NCI-H446 (cell line): ENCODE results near the gene C3orf18.

Source experiments
- DNase-seq, 2 experiments: peaks; one replicate each; lab custom pipeline; 2025; lab: John Stamatoyannopoulos, UW

The C3orf18 gene

DNA sequence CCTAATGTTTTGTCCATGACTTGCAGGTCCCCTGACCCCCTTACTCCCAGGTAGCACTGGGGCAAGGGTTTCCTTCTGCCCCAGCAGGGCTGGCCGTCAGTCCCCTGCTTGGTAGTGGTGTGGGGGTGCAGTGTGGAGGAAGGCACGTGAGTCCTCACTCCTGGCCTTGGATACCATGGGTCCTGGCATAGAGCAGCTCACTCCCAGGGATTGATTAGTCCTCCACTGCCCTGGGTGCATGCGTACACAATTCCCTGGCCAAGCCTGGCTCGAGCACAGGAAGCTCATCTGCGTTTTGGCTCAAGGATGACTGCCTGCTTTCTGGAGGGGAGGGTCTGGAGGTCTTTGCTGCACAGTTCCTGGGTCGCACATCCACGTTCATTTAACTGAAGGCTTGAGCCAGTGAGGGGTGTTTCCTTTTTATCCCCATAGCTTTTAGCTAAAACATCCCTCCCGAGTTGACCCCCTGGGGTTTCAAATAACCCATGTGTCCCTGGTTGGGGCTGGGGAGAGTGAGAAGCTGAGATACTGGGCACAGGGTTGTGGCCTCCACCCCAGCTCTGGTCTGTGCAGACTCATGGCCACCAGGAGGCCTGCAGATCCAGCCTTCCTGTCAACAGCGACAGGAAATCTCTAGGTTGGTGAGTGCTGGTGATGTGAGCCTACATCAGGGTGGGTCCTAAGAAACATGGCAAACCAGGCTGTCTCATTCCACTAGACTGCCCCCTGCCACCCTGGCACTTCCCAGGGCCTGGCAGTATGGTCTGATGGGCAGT lies 13.3 kb upstream of the C3orf18 start:
- DNase-seq: no peak

DNA sequence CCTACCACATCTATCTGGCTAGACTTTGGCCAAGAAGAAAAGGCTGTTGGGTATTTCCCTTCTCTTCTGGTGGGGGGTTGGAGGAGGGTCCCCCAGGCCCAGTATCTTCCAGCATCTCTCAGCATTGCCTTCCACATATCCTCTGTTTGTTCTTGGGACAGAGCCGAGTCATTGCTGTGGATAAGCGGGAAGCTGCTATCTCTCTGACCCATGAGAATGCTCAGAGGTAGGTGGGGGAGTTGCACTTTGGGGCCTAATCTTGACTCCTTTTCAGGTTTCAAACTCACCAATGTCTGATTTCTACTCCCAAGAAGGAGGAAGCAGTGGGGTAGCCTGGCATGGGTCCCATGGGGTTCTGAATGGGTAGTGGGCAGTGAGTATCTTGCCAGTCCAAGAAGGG lies 9.8 kb upstream of the C3orf18 start:
- DNase-seq: no peak

DNA sequence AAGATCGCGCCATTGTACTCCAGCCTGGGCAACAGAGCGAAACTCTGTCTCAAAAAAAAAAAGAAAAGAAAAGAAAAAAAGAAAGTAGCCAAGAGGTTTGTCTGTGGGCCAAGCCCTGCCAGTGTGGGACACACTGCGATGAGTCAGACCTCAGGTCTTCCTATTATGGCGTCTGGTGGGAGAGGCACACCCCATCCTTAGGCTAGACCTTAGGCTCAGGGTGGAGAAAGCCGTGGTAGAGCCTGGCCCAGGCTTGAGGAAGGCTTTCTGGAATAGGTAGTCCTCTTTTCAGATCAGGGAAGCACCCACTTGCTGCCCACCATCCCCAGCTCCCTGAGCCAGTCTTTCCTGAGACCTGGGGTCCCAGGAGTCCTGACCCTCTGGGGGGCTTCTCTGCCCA lies 7.8 kb upstream of the C3orf18 start:
- DNase-seq: no peak

DNA sequence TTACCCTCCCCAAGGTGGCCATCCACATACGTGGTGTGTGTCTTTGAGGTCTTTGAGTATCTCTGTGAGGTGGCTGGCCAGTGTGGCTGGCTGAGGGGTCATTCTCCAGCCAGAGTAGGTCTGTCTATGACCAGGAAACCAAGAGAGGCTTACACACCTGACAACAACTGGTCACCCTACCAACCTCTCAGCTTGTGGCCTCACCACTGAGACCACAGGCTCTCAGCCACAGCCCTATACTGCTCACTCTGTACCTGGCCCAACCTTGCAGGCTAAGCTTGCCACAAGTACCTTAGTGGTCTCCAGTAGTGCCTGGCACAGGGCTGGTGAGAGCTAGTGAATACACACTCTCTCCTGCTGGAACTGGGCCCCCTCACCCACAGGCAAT lies 6.9 kb upstream of the C3orf18 start:
- DNase-seq: no peak

DNA sequence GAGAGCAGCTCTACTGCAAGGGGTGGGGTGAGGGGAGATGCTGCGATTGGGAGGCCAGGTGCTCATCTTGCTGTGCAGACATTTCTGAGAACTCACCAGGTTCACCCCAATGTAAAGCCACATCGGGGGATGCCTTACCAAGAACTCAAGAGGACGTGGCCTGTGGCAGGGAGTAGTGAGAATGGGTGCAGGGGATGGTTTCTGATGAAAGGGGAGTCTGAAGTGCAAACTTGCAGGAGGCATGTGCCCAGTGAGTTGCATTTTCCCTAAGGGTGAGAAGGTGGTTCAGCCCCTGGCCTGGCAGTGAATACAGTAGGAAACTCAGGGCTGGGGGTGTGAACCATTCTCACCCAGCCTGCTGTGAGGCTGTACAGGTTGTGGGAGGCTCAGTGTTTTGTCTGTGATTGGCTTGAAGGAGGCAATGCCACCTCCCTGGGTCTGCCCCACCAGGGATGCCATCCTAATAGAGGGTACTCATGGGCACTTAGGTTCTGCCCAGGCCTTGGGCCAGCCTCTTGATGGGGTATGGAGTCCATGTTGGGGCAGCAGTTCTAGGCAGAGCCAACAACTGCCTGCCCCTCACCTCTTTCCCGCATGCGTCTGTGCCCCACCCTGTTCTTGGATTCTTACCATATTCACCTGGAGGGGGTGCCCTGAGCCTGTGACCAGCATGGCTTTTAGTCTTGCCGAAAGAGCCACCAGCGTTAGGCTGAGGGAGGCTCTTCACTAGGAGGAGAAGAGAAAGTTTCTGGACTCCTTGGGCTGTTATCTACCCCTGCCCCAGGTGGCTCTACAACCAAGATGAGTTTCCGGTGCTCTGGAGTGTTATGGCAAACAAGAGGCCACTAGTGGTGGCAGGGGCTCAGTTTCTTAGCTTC lies 6.3 kb upstream of the C3orf18 start:
- no peak for DNase-seq

DNA sequence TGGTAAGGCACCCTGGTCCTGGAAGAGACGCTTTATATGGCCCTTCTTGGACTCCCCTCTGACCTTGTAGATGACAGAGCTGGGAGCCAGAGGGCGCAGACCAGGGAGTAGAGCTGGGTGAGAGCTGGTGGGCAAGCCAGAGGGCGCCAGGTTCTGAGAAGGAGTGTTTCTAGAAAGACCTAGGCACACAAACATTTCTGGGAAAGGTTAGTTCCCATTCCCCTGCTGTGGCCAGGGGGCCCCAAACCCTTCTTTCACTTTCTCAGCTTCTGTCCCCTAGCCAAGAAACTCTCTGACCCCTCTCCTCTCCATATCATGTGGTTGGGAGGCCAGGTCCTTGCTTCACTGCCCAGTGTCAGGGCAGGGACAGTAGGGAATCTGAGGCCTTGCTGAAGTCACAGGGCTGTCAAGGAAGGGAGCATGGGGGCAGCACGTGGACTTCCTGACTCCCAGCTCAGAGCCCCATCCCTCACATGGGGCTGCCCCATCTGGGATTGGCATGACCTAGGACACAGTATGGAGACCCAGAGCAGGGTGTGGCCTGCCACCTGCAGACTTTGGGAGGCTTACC lies 5.3 kb upstream of the C3orf18 start:
- DNase-seq: no peak

DNA sequence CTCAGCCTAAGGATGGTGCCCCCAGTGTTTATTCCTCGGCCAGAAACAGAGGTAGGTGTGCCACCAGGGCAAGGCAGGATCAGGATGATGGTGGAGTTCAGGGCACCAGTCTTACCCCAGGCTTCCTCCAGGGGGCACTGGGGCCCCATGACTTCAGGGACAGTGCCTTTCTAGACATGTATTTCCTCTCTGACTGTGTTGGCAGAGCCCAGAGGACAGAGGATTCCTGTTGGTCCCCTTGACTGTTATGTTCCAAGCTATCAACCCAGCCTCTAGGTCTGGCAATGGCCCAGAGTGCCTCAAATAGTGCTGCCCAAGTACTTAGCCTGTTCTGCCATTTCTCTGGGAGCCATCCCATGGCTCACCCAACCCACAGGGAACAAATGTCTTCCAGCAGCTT lies 4.6 kb upstream of the C3orf18 start:
- DNase-seq: peak; percentile 4 to 52

DNA sequence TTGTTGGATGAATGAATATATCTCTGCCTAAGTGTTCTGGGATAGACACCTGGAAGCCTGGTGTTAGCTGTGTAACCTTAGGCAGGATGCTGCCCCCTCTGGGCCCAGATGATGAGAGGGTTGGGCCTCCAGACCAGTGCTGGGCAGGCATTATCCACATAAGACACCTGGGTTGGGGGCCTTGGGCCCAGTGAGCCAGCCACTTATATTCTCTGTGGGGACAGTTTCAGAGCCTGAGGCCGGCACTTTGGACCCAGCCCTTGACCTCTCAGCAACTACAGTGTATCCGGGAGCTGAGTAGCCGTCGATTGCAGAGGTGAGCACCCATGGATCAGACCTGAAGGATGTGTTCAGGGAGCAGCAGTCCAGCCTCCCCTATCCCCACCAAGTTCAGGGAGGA lies 3.9 kb upstream of the C3orf18 start:
- no peak for DNase-seq

DNA sequence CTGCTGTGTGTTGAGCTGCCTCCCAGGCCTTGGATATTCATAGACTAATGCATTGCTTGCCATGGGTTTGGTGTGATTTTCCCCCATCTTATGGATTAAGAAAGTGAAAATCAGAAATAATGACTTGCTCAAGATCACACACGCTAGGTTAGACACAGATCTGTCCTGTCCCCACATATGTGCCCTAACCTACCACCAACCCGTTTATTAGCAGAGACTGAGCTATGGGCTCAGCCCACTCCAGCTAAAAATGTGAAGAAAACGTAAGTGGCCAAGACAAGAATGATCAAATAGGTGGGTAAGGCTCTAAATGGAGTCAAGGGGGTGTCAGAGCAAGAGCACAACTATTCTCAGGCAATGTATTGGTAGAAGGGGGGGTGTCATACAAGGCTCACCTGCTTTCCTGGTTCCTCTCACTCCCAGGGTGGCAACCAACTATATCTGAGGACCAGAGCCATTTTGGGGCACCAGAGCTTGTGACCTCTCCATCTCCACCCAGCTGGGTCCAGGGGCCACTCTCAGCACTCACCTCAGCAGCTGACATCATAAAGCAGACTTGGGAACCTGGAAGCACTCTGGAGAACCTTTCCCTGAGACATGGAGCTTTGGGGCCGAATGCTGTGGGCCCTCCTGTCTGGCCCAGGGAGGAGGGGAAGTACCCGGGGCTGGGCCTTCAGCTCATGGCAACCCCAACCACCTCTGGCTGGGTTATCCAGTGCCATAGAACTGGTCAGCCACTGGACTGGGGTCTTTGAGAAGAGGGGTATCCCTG lies 3.1 kb upstream of the C3orf18 start:
- no peak for DNase-seq

DNA sequence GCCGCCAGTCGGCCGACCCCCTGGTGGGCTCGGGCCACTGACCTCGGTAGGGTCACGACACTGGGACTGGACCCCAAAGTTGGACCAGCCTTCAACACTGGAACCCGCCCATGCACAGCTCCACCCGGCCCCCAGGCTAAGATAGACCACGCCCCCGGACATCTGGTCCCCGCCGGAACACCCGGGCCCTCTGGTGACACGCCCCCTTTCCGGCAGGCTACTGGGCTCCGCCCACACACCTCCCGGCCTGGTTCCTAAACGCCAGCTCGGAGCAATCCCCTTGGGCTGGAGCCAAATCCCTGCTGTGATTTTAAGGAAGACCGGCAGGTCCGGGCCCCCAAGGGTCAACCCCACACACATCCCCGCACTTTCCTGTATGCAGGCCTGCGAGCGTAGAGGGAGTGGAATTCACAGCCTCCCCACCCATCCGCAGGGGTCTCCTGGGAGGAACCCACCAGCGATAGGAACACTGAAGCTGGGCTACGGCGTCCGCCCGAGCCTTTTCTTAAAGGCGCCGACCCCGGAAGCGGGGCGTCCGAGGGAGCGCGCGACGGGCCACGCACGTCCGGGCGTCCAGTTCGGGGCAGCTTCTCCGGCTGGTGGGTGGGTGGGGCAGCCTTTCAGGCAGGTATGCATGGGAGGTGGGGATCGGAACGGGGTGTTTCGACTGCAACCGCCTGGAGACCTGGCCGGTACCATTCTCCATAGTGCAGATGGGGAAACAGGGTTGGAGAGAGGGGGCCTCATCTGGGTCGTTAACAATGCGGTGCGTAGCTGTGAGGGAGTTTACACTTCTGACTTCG lies 1.6 kb upstream of the C3orf18 start, which contains the start of gene HEMK1:
HEMK1 (plus strand) TSS at position 576 of the 803 bp plus-strand sequence. CDS start 1,583 bp downstream, outside the sequence.
- peak; percentile 82 to 91 for DNase-seq

DNA sequence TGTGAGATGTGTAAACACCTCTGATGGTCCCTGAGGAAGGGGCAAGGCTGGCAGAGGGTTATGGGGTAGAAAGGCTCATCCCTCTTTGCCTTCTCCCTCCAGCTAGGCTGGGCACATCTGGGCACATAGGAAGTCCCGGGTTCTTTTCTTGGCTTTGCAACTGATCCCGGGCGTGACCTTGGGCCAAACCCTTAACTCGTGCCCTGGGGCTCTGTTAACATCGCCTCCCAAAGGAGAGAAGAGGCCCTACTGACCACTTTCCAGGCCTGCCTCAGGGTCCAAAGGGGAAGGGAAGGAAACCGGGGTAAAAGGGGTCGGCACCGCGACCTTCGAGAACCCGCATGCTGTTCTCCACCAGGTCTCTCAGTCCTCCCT lies 549 bp downstream of the C3orf18 start:
- no peak for DNase-seq

DNA sequence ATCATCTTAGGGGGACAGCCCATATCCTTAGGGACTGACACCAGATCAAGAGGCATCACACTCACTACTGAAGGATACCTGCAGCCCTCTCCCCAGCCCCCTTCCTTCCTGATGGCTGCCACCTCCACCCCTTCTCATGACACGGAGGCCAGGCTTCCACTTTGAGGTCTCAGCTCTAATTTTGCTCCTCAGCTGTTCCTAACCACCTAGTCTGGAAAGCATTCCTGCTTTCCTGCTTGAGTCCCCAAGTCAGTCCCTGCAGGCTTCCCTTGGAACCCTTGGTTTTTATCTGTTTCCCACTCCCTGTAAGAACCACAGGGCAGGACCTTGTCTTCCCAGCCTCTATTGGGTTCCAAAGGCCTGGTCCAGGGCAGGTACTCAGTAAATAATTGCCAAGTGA lies 3.2 kb downstream of the C3orf18 start:
- DNase-seq: no peak

DNA sequence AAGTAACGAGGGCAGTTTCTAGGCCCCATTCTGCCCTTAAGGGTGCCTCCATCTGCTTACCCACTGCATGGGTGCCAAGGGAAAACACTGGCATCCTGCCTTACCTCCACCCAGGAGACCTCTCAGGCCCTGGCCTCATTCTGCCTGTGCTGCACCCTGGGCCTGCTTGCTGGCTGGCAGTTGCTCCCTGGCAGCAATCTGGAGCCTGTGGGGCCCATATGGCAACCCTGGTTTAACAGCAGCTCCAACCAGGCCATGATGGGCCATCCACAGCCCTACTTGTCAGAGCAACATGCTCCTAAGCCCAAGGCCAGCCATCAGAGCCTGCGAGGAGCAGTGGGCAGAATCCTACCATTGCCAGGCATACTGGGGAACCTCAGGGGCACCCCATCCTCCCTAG lies 3.7 kb downstream of the C3orf18 start:
- DNase-seq: peak; percentile 19 to 87

DNA sequence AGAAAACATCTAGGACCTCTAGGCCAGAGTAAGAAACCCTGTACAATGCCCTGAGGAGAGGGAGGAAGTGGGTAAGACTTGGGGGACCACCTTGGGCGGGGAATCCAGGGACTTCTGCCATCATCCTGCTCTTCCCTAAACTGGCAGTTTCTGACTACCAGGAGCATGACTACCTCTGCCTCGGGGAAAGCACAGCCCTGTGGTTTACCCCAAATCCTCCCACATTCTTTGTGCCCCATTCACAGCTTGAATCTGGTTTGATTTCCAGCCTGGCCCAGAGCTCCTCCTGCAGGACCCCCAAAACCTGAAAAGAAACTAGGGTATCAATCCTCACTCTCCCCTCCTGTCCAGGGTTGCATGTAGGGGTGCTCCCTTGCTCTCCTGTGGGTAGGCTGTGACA lies 4.7 kb downstream of the C3orf18 start:
- DNase-seq: no peak

DNA sequence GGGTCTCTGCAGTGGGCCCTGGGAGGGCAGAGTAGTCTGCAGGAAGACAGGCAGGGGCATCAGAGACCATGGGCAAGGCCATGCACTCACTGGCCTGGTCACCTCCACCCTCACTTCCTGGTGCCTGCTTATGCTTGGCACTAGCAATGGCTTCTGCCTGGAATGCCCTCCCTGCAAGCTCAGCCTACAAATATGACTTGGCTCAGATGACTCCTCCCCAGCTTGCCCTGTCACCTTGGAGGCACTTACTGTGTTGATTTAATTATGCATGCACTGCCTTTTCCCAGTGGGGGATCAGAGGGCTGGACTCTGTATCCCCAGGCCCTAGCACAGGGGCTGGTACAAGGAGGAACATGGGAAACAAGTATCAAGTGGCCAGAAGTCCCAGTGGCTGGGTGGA lies 7.8 kb downstream of the C3orf18 start:
- no peak for DNase-seq

DNA sequence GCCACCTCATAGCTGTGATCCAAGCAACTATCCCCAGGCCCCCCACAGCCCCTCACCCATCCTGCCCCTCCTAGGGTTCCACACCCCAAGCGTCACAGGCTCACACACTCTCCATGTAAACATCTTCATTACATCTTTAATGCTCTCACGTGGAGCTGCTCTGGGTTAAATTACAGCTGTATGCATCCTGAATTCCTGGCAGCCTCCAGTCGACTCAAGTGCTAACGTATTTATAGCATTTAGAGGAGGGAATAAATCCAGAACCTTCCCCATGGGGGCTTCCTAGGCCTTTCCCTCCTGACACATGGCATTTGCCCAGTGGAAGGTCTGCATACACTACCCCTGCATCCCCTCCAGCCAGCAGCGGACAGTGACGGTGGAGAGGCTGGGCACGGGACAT lies 9.6 kb downstream of the C3orf18 start:
- DNase-seq: no peak

DNA sequence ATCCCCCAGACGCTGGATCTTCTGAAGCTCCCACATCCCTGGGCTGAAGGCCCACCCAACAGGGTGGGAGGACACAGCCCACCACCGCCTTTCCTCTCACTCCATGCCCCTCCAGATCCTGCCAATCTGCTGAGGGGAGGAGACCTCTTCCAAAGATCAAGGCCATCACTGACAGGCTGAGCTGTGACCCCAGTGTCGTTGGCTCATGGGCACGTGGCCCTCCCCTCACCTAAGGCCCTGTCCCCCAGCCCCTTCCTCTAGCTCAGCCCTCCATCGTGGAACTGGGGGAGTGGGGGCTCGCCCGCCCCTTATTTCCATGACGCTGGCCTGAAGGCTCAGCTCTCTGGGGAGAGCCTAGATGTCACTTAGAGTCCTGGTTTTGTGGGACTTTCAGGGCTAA lies 10.4 kb downstream of the C3orf18 start:
- no peak for DNase-seq

DNA sequence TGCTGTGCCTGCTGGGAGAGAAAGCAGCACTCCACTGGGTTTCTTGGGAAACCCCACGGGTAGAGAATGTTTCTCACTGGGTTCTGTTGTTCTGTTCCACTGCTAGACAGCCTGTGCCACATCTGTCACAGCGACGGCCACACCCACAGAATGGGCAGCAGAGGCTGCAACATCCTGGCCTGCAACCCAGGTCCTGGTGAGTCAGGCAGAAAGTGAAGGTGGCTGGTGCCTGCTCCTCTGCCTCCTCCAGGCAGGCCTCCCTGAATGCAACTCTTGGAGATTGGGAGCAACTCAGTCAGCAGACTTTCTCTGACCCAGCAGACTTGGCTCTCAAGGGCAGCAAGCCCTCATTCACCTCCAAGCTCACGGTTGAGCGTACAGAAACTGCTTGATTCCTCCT lies 13.0 kb downstream of the C3orf18 start:
- no peak for DNase-seq

DNA sequence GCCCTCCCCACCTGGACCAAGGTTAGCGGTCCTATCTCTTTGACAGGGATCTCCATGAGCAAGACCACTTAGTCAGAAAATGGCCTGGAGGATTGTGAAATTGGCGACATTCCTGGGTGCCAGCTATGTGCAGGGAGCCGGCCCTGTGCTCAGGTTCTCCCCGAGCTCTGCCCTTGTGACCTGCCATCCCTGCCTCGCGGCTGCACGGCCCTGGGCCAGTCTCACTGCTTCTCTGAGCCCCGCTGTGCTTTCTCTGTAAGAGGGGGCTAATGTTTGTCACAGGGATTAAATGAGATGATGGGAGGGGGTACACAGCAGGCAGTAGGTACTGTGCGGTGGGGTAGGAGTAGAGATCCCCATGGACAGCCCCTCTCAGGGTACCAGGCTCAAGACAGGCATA lies 14.9 kb downstream of the C3orf18 start:
- no peak for DNase-seq

DNA sequence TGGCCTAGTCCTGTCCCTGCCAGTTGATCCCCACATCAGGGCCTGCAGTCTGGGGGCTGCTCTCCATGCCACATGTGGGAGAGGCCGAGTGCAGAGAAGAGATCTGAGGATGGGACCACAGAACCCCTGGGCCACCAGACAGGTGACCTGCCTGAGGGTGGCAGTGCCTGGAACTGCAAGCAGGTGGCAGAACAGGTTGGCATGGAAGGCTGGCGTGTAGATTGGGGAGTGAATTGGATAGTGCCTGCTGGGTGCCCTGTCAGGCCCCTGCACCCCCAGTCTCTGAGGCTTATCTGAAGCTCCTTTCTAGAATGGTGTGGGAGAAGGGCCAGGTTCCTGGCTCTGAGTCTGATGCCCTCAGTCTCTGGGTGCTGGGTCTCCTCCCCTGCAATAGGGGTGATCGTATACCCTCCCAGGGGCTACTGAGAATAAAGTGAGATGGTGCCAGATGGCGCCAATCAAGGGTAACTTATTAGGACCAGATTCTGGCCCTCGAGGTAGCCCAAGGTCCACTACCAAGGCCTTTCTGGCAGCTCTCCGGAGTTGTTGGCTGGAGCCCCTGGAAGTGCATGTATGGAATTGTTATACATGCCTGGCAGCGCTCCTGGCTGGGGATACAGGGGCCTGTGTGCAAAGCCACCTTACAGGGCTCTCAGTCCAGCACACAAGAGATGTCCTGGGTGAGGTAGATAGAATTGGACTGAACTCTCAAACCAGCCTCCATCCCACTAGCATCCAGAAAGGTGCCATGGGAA lies 15.7 kb downstream of the C3orf18 start:
- DNase-seq: no peak
